HG02571 (cell line): ENCODE results near the gene AMIGO2.

Experiments
- ATAC-seq: cut with Tn5 transposase; IDR thresholded peaks from one replicate; pipeline ENCODE4 v1.9.1; 2021; ENCODE audit warnings: mild to moderate bottlenecking, moderate library complexity; ENCODE audit not compliant: unreplicated experiment

AMIGO2 gene

GRCh38 chr12:47038270-47038748 is 41.5 kb downstream of the AMIGO2 start:
- ATAC-seq, result no peak

GRCh38 chr12:47035484-47035883 is 44.3 kb downstream of the AMIGO2 start:
- ATAC-seq, result no peak

GRCh38 chr12:47034661-47035060 is 45.1 kb downstream of the AMIGO2 start:
- no peak for ATAC-seq

GRCh38 chr12:47033789-47034555 is 45.8 kb downstream of the AMIGO2 start:
- no peak for ATAC-seq

GRCh38 chr12:47033081-47033480 is 46.7 kb downstream of the AMIGO2 start:
- no peak for ATAC-seq

GRCh38 chr12:47032644-47033043 is 47.1 kb downstream of the AMIGO2 start:
- ATAC-seq, result no peak

- ATAC-seq, result no peak
These were observed 49.9 kb downstream of the AMIGO2 start for GRCh38 chr12:47029903-47030302.

- no peak for ATAC-seq
These were observed 50.6 kb downstream of the AMIGO2 start for GRCh38 chr12:47028981-47029708.

- ATAC-seq, result no peak
These were observed 51.6 kb downstream of the AMIGO2 start for GRCh38 chr12:47028186-47028585.
